GM21528 (cell line): ENCODE measurements around the gene C16orf86.

Source experiments
- ATAC-seq: cut with Tn5 transposase; IDR thresholded peaks from one replicate; pipeline ENCODE4 v1.9.1; 2021; ENCODE audit warnings: mild to moderate bottlenecking, moderate library complexity; ENCODE audit not compliant: unreplicated experiment, low FRiP score

The C16orf86 gene

GRCh38 chr16:67666559-67667452 is at the start of gene C16orf86, which contains the start of gene ENKD1:
Gene C16orf86, plus strand, starts transcription at chr16:67666814. Its CDS starts 157 bp downstream, at chr16:67666971.
Gene ENKD1, minus strand, starts transcription at chr16:67666750. Its CDS starts 308 bp downstream, at chr16:67666442.
- peak; percentile 43 for ATAC-seq

GRCh38 chr16:67628216-67628615 is 38.4 kb upstream of the C16orf86 start:
- ATAC-seq, result no peak

- no peak for ATAC-seq
These were observed 34.0 kb upstream of the C16orf86 start for GRCh38 chr16:67632415-67633172.

- no peak for ATAC-seq
These were observed 29.9 kb upstream of the C16orf86 start for GRCh38 chr16:67636713-67637112.

GRCh38 chr16:67637625-67638024 is 29.0 kb upstream of the C16orf86 start:
- no peak for ATAC-seq

GRCh38 chr16:67641779-67642708 is 24.6 kb upstream of the C16orf86 start:
- no peak for ATAC-seq

- no peak for ATAC-seq
These were observed 22.6 kb upstream of the C16orf86 start for GRCh38 chr16:67644038-67644437.

GRCh38 chr16:67645397-67646121 is 21.1 kb upstream of the C16orf86 start:
- no peak for ATAC-seq

- ATAC-seq, result no peak
These were observed 19.4 kb upstream of the C16orf86 start for GRCh38 chr16:67647111-67647651.

GRCh38 chr16:67647681-67648080 is 18.9 kb upstream of the C16orf86 start:
- no peak for ATAC-seq

GRCh38 chr16:67648088-67648763 is 18.4 kb upstream of the C16orf86 start:
- ATAC-seq, result no peak

GRCh38 chr16:67648764-67649407 is 17.7 kb upstream of the C16orf86 start:
- no peak for ATAC-seq

GRCh38 chr16:67649494-67649931 is 17.1 kb upstream of the C16orf86 start:
- ATAC-seq, result no peak

GRCh38 chr16:67650023-67650422 is 16.6 kb upstream of the C16orf86 start:
- no peak for ATAC-seq

GRCh38 chr16:67651039-67651438 is 15.6 kb upstream of the C16orf86 start:
- ATAC-seq, result no peak

- no peak for ATAC-seq
These were observed 14.8 kb upstream of the C16orf86 start for GRCh38 chr16:67651847-67652246.

- no peak for ATAC-seq
These were observed 14.0 kb upstream of the C16orf86 start for GRCh38 chr16:67652578-67653127.
